ENCODE measurements around the gene IL1RL1. TPM values are rescaled to one million over a fixed set of nuclear protein-coding genes. Genes with fewer than 3 reads are reported as not detected.

IL1RL1 gene
- total RNA-seq, 1 experiment from 2014 or later, result 5.7 TPM

- H3K36me3 ChIP-seq (ENCODE audit: low read depth, low read length), result no peaks in the 10 kb centered on the region
- CTCF ChIA-PET, result no interaction called here
These were observed 38.9 kb downstream of the IL1RL1 start for GRCh38 chr2:102350137-102350793.

GRCh38 chr2:102355526-102356380, 44.4 kb downstream of the IL1RL1 start, which contains the start of gene IL18R1:
TSS of gene IL18R1 (plus strand) at chr2:102355796. CDS start at chr2:102362661, 6,865 bp downstream.
- Histone ChIP-seq H3K27ac (ENCODE audit: low read length) (peak within 1 kb of the TSS; percentile 31; the same call in 1 of the 2 replicates), H3K9me3 (ENCODE audit: low read length) (no peaks in the 10 kb centered on the region), H3K4me1 (ENCODE audit: insufficient read depth, low read length) (peaks cover 6% of the 10 kb centered on the region; the same call in 1 of the 2 replicates), H3K4me2 (ENCODE audit: low read length) (peak within 1 kb of the TSS; percentile 86), H2AFZ (ENCODE audit: low read length) (peak within 1 kb of the TSS; percentile 99), H3F3A (ENCODE audit: low read length, unreplicated experiment) (no peaks in the 10 kb centered on the region), H3K4me3 (ENCODE audit: low read length) (peak within 1 kb of the TSS; percentile 91), H3K9me2 (replicated peaks; ENCODE audit: low read length) (no peaks in the 10 kb centered on the region), H4K20me1 (ENCODE audit: low read length) (no peaks in the 10 kb centered on the region), H3K79me2 (ENCODE audit: low read length) (no peaks in the 10 kb centered on the region), H3K9ac (ENCODE audit: low read length) (peak within 1 kb of the TSS; percentile 88), H3K27me3 (ENCODE audit: low read length) (no peaks in the 10 kb centered on the region), H3K36me3 (ENCODE audit: low read depth, low read length) (no peaks in the 10 kb centered on the region; the same call in 1 of the 2 replicates)
- intact Hi-C loops (cut with micrococcal nuclease), result loop anchor here (1.0 to 10.0 kb wide), 4 partner anchors 88 to 331 kb away; no protein-coding TSS in a partner anchor
- DNase-seq, result peak; percentile 82
- no peak for TF ChIP-seq EZH2 (IDR thresholded peaks at IDR 0.05; ENCODE audit: low read length, unreplicated experiment)
- peak; percentile 90 for TF ChIP-seq CTCF (conservative IDR thresholded peaks at IDR 0.05; ENCODE audit: low read depth, low read length)
- no peak for TF ChIP-seq EZH2phosphoT487 (IDR thresholded peaks at IDR 0.05; ENCODE audit: borderline replicate concordance, low read length)
- CTCF ChIA-PET, result interaction anchor here (0.7 to 0.8 kb wide), 2 partner anchors 70 to 110 kb away, joined by 3 read pairs; no protein-coding TSS in a partner anchor
- peak; percentile 98 for ATAC-seq
- TSS peak; percentile 43 for BruUV-seq (replicated peaks)
- POLR2A ChIA-PET (ENCODE audit: unreplicated experiment), result interaction anchor here (0.7 kb wide), 1 partner anchor 99 kb away, joined by 30 read pairs; no protein-coding TSS in a partner anchor

More at GRCh38 chr2:102350137-102350793, 38.9 kb downstream of the IL1RL1 start:
- peaks cover 4% of the 10 kb centered on the region; the same call in 1 of the 2 replicates for H3K4me1 ChIP-seq (ENCODE audit: insufficient read depth, low read length)
- H4K20me1 ChIP-seq (ENCODE audit: low read length), result no peaks in the 10 kb centered on the region
- no peak overlapping the region for H3K4me2 ChIP-seq (ENCODE audit: low read length)
- ATAC-seq, result no peak
- no peaks in the 10 kb centered on the region for H3K9me2 ChIP-seq (replicated peaks; ENCODE audit: low read length)
- no peak overlapping the region for H3K27ac ChIP-seq (ENCODE audit: low read length)
- no peak for DNase-seq
- H3F3A ChIP-seq (ENCODE audit: low read length, unreplicated experiment), result no peaks in the 10 kb centered on the region
- H3K9me3 ChIP-seq (ENCODE audit: low read length), result no peaks in the 10 kb centered on the region
- intact Hi-C loops (cut with micrococcal nuclease), result loop anchor here (10.0 kb wide), 1 partner anchor 325 kb away; no protein-coding TSS in a partner anchor
- no peak for TF ChIP-seq EZH2 (IDR thresholded peaks at IDR 0.05; ENCODE audit: low read length, unreplicated experiment)
- no peak for TF ChIP-seq CTCF (conservative IDR thresholded peaks at IDR 0.05; ENCODE audit: low read depth, low read length)
- no peak for TF ChIP-seq EZH2phosphoT487 (IDR thresholded peaks at IDR 0.05; ENCODE audit: borderline replicate concordance, low read length)
- no peak overlapping the region for H2AFZ ChIP-seq (ENCODE audit: low read length)
- no TSS peak for BruUV-seq (replicated peaks)
- no peak overlapping the region for H3K9ac ChIP-seq (ENCODE audit: low read length)
- no peaks in the 10 kb centered on the region for H3K27me3 ChIP-seq (ENCODE audit: low read length)
- no peaks in the 10 kb centered on the region for H3K79me2 ChIP-seq (ENCODE audit: low read length)
- no peak overlapping the region for H3K4me3 ChIP-seq (ENCODE audit: low read length)
- POLR2A ChIA-PET (ENCODE audit: unreplicated experiment), result no interaction called here
